Stimulated activated naive CD8-positive, alpha-beta T cell treated with anti-CD3 and anti-CD28 coated beads, Interleukin-15, Interleukin-2, amounts not matched to agents 100 U/mL and 50 U/mL, for 24 hours (primary cell): ENCODE measurements around the gene RFWD3.
"Not testable (repeated sequence)": the region's sequence is repeated elsewhere in the genome, so short reads cannot be mapped to it uniquely, and the experiment has no call there.

Experiments used
- ATAC-seq: fragments of 150-1000 bp; cut with Tn5 transposase; one replicate; pipeline ENCODE4 v1.10.0; 2021
- DNase-seq: peaks from one replicate; pipeline ENCODE4 v3.0.0; 2021

Gene RFWD3, protein sequence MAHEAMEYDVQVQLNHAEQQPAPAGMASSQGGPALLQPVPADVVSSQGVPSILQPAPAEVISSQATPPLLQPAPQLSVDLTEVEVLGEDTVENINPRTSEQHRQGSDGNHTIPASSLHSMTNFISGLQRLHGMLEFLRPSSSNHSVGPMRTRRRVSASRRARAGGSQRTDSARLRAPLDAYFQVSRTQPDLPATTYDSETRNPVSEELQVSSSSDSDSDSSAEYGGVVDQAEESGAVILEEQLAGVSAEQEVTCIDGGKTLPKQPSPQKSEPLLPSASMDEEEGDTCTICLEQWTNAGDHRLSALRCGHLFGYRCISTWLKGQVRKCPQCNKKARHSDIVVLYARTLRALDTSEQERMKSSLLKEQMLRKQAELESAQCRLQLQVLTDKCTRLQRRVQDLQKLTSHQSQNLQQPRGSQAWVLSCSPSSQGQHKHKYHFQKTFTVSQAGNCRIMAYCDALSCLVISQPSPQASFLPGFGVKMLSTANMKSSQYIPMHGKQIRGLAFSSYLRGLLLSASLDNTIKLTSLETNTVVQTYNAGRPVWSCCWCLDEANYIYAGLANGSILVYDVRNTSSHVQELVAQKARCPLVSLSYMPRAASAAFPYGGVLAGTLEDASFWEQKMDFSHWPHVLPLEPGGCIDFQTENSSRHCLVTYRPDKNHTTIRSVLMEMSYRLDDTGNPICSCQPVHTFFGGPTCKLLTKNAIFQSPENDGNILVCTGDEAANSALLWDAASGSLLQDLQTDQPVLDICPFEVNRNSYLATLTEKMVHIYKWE

DNA sequence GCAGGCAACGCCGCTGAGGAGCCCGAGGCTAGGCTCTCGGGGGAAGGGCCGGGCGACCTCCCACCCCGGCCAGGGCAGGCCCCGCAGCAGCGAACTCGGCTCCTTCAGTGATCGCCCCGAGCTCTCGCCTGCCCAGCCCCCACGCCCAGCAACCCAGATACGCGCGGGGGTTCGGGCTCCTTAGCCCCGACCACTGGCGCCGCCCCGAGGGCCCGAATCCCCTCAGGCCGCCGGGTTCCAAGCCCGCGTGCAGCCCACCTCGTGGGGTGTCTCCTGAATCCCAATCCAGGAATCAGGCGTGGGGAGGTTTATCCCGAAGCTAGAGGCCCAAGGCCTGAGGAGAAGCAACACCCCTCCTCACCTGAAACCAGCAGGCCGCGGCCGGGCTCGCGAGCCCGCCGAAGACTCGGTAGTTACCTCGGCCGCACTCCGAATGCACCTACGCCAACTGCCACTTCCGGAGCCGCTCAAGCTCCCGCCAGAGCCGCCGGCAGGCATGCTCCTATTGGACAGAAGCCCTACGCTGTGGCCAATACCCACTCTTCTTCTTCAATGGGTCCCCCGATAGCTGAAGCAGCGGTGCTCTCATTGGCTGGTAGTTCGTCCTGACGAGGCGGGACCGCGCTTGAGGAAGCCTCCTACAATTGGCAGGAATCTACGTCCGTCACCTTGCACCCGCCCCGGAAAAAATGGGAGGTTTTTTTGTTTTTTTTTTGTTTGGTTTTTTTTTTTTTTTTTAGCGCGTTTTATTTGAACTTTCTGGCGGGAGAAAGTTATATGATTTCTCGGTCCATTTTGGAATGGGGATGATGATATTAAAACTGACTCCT lies at the start of gene RFWD3:
TSS of gene RFWD3 (minus strand) at position 453 of the 830 bp plus-strand sequence. CDS start 5,428 bp downstream, outside the sequence.
- peak; percentile 100 for ATAC-seq
- peak; percentile 92 for DNase-seq

DNA sequence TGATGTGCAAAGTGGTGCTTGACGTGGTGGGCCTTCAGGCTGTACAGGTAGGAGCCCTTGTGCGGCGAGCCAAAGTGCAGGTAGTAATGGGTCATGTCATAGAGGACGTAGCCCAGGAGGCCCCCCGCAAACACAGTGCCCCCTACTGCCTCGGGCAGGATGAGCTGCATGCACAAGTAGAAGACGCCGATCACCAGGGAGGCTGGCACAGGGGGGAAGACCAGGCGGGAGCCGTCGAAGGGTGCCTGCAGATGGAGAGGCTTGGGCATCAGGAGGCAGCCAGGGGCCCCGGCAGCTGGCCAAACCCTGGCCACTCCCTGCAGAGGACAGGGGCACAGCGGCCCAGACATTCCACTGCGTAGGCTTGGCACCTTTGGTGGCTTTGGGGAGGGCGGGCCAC lies 49.7 kb upstream of the RFWD3 start:
- DNase-seq, result no peak
- no peak for ATAC-seq

DNA sequence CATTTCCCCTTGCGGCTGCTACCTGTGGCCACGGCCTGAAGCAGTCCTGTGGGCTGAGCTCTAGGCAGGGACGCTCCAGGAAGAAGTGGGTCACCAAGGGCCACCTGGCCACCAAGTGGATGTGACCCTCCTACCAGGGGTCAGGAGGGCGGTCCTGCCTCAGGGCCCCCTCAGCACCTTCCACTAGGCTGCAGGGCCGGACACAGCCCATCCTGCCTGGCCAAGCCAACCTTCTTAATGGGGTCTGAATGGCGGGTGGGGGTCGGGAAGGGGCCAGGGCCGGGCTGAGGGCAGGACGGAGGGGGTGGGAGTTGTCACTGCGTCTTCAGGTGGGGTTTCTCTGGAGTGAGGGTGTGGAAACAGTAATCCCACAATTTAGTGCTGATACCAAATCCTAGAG lies 47.2 kb upstream of the RFWD3 start:
- no peak for ATAC-seq
- DNase-seq, result no peak

DNA sequence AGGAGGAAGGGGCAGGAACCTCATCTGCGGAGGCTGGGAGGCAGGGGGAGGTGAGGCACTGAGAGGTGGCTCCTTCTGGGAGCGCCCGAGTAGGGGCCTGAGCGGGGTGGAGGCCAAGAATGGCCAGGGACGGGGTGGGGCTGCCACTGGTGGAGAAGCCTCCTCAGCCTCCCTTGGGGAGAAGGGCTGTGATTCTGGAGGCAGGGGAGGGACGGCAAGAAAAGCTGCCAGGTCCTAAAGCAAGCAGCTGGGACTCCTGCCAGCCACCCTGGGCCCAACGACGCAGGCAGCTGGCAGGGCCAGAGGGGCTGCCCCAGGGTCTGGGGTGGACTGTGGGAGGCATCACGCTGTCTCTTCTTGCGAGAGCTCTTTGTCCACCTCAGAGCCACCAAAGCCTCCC lies 46.6 kb upstream of the RFWD3 start:
- ATAC-seq, result no peak
- no peak for DNase-seq

DNA sequence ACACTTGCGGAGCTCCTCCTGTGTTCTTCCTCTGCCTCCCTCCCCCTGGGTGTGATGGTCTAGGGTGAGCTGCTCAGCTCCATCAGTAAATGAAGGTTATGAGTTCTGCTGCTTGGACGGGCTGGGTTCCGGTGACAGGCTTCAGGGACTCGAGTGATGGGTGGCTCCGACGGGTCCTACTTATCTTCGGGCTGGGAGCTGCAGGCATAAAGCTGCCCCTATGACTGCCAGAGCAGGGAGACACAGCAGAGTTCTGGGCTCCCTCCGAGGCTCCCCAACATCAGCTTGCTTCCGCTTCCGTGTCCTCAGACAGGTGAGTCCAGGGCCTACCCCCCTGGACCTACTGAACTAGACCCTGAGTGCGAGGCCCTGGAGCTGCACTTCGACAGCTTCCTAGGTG lies 45.3 kb upstream of the RFWD3 start:
- DNase-seq, result no peak
- no peak for ATAC-seq

DNA sequence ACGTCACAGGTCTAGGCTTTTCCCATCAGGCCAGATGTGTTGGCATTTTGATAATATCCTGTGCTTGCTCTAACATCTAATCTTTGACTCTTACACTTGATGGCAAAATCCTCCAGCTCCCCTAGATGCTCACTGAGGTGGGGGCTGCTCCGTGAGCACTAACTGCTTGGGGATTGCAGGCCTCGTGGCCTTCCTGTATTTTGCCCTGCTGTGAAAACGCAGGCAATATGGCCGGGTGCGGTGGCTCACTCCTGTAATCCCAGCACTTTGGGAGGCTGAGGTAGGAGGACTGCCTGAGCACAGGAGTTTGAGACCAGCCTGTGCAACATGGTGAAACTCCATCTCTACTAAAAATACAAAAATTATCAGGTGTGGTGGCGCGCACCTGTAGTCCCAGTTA lies 43.7 kb upstream of the RFWD3 start:
- DNase-seq (no peak), ATAC-seq (no peak)

DNA sequence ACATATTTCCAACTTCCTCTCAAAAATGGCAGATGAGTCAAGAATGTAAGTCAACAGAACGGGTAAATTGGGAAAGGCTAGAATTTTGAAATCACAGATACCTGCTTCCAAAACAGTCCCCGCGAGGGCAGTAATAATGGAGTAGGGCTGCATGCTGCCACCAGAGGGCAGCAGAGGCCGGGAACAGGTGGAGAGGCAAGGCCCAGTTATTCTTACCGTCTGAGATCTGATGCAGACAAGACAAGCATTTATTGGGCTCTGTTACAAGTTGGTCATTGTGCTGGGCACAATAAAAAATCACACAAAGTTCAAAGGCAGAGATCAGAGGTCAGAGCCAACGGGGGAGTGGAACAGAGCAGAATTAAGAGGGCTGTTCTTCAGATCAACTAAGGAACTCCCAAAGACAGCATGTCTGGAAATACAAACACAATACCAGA lies 42.8 kb upstream of the RFWD3 start:
- DNase-seq, result peak; percentile 86
- ATAC-seq, result peak; percentile 86

DNA sequence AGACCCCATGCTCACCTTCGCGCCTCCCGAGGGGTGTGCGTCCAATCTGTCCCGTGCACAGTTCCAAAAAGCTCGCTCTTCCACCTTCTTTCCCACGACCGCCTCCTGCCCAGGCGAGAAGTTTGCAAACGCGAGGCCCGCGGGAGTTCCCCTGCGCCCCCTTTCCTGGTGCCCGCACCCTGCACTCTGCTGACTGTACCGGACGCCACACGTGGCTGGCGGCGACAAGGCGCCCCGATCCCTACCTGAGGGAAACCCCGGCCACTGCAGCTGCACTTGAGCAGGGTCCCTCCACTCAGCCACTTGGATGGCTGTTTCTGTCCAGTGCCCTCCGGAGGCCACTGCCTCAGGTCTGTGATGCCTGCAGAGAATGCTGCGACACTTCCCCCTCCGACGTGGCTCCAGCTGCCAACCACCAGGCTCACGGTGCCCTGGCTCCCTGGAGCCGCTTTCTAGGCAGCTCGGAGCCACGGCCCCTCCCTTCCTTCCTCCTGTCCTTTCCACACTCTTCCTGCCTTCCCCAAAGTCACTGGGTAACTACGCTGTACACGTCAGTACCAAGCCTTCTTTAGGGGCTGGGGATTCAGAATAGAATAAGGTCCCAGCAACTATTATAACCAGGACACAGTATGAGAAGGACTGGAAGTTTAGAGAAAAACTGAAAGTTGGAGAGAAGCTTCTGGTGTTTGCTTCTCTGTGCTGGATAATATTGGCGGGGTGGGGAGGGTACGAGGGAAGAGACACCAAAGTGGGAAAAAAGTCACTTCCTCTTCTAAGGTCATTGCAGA lies 34.0 kb upstream of the RFWD3 start, which contains the start of gene MLKL:
TSS of gene MLKL (minus strand) at position 425 of the 788 bp plus-strand sequence. CDS start 5,105 bp downstream, outside the sequence.
- peak; percentile 73 for DNase-seq
- peak; percentile 70 for ATAC-seq

DNA sequence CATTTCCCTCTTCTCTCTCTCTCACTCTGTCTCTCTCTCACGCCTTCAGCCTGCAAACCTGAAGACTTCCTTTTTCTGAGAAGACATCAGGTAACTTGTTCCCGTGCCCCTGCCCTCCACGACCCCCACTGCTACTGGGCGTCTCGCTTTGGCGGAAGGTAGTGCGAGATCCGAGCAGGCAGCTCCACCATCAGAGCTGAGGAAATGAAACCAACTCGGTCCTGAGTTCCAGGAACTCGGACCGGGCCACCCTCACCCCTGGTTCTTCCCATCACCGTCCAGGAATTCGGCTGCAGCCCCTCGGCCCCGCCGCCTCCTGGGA lies 33.4 kb upstream of the RFWD3 start:
- ATAC-seq (peak; percentile 3), DNase-seq (peak; percentile 46)

DNA sequence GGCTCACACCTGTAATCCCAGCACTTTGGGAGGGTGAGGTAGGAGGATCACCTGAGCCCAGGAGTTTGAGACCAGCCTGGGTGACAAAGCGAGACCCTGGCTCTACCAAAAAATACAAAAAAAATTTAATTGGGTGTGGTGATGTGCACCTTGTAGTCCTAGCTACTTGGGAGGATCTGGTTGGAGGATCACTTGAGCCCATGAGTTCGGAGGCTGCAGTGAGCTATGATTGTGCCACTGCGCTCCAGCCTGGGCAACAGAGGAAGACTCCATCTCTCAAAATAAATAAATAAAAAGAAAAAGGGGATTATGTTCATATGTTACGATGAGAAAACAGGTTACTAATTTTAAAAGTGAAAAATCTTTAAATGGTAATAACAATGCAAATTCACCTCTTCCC lies 33.0 kb upstream of the RFWD3 start:
- peak; percentile 12 for DNase-seq
- no peak for ATAC-seq

DNA sequence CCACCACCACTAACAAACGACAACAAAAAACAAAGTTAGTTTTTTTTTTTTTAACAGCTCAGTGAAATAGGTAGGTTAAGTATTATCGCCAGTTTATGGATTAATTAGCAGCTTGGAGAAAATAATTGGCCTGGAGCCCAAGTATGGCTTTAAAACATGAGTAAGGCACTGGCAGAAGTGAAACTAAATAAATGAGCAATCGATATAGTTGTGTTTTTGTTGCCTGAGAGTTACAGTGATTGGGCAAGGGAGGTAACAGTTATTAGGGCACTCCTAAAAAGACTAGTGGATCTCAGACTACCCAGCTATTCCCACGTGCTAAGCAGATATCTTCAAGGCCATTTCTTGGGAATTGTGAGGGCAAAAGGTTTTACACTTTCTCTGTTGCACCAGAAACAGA lies 31.5 kb upstream of the RFWD3 start:
- DNase-seq (no peak), ATAC-seq (no peak)

DNA sequence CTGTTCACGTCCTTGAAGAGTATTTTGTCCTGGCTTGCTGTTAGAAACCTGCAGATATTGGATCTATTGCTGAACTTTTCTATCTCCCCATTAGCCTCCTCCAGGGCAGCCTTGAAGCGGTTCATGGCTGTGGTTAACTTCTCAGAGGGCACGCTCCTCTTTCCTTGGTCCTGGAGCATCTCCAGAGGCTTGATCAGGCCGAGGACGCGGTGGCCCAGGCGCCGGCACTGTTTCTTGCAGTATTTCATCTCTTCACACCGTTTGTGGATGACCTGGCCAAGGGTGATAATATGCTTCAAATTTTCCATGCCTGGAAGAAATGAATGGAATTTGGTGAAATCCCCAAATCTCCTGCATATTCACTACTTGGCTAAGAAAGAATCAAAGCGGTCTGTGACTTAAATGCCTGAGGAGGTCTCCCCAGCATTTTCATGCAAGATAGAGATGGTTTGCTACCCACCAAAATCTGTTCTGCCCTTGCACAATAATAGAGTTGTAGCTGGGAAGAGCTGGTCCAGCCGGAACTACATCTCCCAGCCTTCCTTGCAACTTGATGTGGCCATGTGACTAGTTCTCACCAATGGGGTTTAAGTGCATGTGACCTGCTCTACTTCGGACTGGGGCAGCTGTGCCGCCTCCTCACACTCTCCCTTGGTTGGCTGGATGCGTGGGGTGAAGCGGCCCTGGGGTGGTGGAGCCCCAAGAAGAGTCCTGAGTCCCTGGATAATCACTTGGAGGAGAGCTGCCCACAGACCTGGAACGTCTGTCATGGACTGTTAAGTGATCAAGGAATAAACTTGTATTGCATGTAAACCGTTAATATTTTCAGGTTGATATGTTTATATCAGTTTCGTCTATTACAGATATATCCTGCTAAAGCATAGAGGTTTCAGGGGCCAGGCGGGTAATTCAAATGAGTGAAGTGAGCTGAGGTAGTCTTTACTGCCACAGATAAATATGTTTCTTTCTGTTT lies 29.1 kb upstream of the RFWD3 start:
- ATAC-seq (peak; percentile 74), DNase-seq (peak; percentile 60)

DNA sequence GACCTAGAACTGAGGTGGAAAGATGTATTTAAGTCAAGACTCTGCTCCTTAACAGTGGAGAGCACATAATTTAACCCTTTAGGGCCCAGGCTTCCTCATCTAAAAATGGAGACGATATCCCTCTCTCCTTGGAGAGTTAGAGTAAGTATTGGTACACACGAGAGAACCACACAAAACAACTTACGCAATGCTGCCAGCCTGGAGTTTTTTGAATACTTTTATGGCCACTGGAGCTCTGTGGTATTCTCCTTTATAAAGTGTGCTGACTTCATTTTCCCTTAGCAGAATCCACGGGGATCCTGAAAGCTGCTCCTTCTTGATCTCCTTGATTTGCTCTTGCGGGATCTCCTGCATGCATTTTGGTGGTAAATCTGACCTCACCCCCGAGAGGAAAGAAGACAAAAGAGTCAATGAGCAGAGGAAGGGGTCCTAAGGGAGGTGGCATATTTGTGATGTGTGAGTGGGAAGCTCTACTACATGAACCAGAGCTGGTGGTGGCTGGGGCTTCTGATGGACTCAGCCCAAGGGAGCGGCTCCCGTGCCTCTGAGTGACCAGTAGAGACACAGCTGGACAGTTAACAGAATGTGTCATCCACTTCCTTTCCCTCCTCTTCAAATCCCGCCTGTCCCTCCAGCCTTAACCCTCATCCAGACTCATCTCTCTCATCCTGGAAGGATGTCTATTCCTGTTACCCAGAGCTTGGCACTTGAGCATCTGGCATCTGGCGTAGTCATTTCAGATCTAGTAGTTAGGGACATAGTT lies 24.6 kb upstream of the RFWD3 start:
- ATAC-seq, result no peak
- DNase-seq, result no peak

DNA sequence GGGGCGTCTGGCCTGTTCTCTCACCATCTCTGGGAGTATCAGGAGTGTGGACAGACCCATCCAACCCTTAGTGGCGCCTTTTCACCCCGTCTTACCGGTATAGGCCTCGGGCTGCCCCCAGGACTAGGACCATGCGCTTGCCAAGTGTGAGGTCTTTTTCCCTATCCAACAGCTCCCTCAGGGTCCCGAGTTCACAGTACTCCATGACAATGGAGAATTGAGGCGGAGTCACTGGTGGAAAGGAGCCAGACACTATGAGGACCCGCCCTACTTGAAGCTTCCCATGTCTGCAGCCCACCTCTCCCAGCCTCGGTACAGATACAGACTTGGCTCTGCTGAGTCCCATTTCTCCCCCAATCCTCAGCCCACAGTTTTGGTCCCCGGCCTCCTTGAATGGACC lies 15.9 kb upstream of the RFWD3 start:
- DNase-seq (no peak), ATAC-seq (no peak)

DNA sequence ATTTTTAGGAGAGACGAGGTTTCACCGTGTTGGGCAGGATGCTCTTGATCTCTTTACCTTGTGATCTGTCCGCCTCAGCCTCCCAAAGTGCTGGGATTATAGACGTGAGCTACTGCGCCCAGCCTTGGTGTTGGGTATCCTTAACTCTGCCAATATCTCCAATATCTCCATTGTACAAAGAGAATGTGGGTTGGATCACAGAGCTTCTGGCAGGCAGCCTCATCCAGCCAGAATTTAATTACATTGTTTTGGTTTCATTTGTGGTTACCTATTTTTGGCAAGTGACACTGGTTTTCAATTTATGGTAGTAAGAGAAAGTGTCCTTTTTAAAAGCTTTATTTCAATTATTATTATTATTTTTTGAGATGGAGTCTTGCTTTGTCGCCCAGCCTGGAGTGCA lies 14.0 kb upstream of the RFWD3 start:
- no peak for DNase-seq

DNA sequence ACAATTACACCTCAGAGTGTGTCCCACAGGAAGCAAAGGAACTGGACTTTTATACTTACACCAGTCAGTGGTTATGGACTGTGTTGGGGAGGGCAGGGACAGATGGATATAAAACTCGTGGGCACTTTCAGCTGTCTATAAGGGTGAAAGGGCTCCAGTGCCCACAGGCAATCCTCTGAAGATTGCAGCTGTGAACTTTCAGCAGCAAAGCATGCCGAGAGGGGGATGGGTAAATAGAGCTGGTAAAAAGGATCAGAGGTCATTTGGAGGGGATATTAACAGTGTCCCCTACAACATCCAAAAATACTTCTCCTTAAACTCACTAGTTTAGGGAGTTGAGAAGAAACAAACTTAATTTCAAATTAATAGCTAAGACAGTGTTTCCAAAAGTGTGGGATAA lies 13.3 kb upstream of the RFWD3 start:
- DNase-seq, result no peak

More for the DNA sequence above, 14.0 kb upstream of the RFWD3 start:
- no peak for ATAC-seq

DNA sequence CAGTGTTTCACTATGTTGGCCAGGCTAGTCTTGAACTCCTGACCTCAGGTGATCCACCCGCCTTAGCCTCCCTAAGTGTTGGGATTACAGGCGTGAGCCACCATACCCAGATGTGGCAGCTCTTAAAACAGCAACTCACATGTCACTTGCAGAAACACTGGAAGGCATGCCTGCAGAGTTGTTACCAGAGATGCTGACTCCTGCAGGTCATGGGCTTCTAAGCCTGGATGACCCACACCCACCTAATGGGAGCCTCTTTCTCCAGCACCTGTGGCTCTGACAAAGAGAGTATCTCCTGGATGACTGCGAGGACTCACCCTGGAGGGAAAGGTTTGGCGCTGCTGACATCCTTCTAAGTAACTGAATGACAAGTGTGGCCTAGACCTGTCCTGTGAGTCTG lies 11.2 kb upstream of the RFWD3 start:
- DNase-seq, result no peak

More for the DNA sequence above, 13.3 kb upstream of the RFWD3 start:
- no peak for ATAC-seq

DNA sequence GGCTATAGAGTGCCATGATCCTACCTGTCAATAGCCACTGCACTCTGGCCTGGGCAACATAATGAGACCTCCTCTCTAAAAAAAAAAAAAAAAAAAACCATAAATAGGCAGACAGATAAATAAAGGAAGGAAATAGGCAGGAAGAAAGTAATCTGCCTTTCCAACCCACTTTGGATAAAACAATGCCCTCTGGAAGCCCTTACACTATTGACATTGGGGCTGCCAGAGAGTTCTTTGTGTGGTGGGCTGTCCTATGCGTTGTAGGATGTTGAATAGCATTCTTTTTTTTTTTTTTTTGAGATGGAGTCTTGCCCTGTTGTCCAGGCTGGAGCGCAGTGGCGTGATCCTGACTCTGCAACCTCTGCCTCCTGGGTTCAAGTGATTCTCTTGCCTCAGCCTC lies 7.2 kb upstream of the RFWD3 start:
- ATAC-seq (no peak), DNase-seq (no peak)

More for the DNA sequence above, 11.2 kb upstream of the RFWD3 start:
- no peak for ATAC-seq

DNA sequence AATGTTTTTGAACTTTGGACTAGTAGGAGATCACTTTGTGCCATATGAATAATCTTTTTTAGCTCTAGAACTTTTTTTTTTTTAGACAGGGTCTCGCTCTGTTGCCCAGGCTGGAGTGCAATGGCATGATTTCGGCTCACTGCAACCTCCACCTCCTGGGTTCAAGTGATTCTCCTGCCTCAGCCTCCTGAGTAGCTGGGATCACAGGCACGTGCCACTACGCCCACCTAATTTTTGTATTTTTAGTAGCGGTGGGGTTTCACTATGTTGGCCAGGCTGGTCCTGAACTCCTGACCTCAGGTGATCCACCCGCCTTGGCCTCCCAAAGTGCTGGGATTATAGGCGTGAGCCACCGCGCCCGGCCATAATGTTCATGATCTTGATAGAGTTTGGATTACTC lies 2.2 kb upstream of the RFWD3 start:
- DNase-seq, ATAC-seq: not testable (repeated sequence)

DNA sequence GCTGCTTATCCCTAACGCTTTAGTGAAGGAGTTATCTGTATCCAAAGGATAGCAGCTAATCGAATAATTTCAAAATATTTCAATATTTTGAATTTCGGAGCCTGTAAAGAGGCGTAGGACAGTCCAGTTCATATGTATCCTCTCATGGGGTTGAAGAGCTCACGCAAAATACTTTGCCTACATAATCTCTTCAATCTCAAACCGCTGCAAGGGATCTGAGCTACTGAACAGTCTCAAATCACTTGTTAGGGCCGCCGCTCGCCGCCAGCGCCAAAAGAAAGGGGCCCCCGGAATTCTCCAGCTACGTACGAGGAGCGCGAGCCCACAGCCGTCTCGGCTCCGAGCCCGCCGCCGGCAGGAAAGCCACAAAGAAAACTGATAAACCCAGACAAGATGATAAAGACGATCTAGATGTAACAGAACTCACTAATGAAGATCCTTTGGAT lies 601 bp upstream of the RFWD3 start:
- DNase-seq, result peak; percentile 61

More for the DNA sequence above, 601 bp upstream of the RFWD3 start:
- no peak for ATAC-seq
